GM21737 (cell line): ENCODE measurements around the gene GLB1L2.

Source experiments
- ATAC-seq: cut with Tn5 transposase; IDR thresholded peaks from one replicate; pipeline ENCODE4 v1.9.1; 2021; ENCODE audit warnings: mild to moderate bottlenecking, moderate library complexity; ENCODE audit not compliant: unreplicated experiment

Gene GLB1L2

GRCh38 chr11:134401825-134402809, 70.3 kb downstream of the GLB1L2 start:
- ATAC-seq = no peak

GRCh38 chr11:134402910-134403309, 71.1 kb downstream of the GLB1L2 start:
- ATAC-seq = no peak

- ATAC-seq = no peak
Observed at GRCh38 chr11:134404575-134405341, 73.0 kb downstream of the GLB1L2 start.

DNA sequence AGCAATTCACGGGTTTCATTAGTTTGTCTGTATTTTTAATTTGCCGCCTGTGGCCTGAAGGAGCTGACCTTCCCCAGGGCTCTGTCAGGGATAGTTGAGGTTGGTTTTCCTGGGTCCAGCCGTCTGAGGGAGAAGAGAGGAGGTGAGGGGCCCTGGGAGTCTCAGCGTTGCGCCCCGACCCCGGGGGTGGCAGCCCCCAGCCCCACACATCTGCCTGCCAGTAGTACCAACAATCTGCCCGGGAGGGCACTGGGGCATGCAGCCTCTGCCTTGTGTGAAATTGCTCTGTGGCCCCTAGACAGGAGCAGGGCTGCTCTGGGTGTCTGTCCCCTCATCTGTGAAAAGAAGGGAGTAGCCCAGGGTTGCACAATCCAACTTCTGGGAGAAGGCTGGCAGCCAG, 73.6 kb downstream of the GLB1L2 start:
- ATAC-seq = no peak

GRCh38 chr11:134405841-134406240, 74.1 kb downstream of the GLB1L2 start:
- no peak for ATAC-seq

- ATAC-seq = no peak
Observed at GRCh38 chr11:134406264-134407185, 74.7 kb downstream of the GLB1L2 start.

DNA sequence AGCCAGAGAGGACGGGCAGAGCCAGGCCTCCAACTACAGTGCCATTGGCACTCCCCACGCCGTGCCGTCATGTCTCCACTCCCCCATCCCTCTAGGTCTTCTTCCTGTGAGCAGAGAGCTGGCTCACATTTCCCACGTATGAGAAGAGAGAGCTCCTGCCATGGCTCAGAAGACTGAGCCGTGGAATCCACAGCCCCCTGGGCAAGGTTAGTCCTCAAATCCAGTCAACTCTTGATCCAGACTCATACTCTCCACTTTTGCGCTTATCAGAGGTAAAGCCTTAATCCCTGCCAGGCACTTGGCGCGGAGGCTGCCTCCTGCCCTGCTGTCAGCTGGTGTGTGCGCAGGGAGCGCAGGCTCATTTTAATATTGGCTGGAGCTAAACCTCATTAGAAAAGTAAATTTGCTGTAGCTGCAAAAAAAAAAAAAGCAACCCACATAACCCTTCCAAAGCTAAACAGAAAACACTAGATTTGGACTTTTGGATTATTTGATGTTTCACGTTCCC, 75.6 kb downstream of the GLB1L2 start:
- no peak for ATAC-seq

- ATAC-seq = no peak
Observed at GRCh38 chr11:134407923-134408322, 76.1 kb downstream of the GLB1L2 start.

- no peak for ATAC-seq
Observed at GRCh38 chr11:134409552-134410429, 78.0 kb downstream of the GLB1L2 start.

GRCh38 chr11:134410766-134411165, 79.0 kb downstream of the GLB1L2 start:
- ATAC-seq = no peak

- ATAC-seq = no peak
Observed at GRCh38 chr11:134412203-134413042, 80.6 kb downstream of the GLB1L2 start, which contains the start of gene B3GAT1. Gene B3GAT1 (minus strand): TSS chr11:134412242. CDS start chr11:134387659, 24,583 bp downstream.

DNA sequence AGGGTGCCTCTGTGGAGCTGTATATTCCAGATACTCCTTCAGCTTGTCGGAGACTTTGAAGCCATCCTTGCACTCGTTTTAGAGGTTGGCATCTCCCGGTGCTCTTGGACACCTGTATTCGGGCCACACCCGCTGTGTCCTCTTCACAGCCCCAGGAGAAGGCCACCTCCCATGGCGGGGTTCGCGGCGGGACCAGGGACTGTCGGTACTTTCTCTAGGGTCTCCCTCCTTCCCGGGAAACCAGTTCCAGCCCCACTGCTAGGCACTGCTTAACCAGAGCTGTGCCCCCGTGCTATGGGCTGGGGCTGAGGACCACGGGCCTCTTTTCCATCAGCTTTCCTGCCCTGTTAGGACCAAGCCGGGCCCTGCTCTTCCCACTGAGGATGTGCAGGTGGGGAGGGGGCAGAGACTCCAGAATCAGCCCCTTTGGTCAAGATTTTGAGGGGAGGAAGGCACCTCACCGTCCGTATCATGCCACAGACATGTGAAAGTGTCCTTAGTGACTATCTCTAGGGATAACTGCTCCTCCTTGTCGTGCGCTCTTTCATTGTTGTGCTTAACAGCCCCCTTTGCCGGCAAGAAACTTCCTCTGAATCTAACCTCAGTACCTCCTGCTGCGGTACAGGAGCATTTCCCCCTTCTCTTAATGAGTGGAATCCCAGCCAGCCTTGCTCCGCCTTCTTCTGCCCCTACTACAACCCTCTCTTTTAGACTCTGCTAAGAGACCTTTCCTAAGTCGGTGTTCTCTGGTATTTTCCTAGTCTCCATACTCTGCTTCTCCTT, 81.4 kb downstream of the GLB1L2 start:
- ATAC-seq = no peak

- no peak for ATAC-seq
Observed at GRCh38 chr11:134413826-134414731, 82.3 kb downstream of the GLB1L2 start.

- no peak for ATAC-seq
Observed at GRCh38 chr11:134414766-134415765, 83.3 kb downstream of the GLB1L2 start.

- ATAC-seq = no peak
Observed at GRCh38 chr11:134416726-134417125, 84.9 kb downstream of the GLB1L2 start.
